Esophagus squamous epithelium (tissue), 4 donors: ENCODE measurements around the gene CAMK2D.

Experiments
- POLR2A ChIP-seq, 4 donors: fragments of 450-650 bp; IDR thresholded peaks; one replicate each; pipeline ENCODE4 v1.6.1; 2017; ENCODE audit warnings: antibody characterized with exemption in 4 of 4, mild to moderate bottlenecking in 4 of 4, moderate library complexity in 3 of 4
- TF ChIP-seq, protein P1 (sequence below), 6 experiments: fragments of 450-650 bp in 4 of 6; fragments of 200-600 bp in 2 of 6; sonication (generic) in 2 of 6; IDR thresholded peaks; one replicate each; pipeline ENCODE4 v1.5.1; 2016 to 2019; ENCODE audit warnings: antibody characterized with exemption in 6 of 6, mild to moderate bottlenecking in 4 of 6, moderate library complexity in 4 of 6

DNA sequence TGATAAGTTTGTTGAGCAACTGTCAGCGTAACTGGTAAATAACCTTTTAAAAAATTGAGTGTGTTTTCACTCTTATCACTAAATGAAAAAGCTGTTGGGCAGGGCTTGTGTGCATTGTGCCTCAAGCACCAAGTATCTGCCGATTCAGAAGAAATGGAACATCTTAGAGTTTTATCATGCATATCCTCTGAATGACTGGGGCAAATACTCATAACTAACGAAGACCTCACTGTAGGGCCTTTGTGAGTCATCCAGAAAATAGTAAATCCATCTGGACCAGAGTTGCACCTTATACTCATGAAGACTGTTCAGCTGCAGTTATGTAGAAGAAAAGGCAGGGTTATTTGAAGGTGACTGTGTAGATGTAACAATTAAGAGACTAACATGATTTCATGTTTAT, 222.1 kb downstream of the CAMK2D start:
- TF ChIP-seq POLR2A (IDR thresholded peaks at IDR 0.05): no peak
- TF ChIP-seq, protein P1, sequence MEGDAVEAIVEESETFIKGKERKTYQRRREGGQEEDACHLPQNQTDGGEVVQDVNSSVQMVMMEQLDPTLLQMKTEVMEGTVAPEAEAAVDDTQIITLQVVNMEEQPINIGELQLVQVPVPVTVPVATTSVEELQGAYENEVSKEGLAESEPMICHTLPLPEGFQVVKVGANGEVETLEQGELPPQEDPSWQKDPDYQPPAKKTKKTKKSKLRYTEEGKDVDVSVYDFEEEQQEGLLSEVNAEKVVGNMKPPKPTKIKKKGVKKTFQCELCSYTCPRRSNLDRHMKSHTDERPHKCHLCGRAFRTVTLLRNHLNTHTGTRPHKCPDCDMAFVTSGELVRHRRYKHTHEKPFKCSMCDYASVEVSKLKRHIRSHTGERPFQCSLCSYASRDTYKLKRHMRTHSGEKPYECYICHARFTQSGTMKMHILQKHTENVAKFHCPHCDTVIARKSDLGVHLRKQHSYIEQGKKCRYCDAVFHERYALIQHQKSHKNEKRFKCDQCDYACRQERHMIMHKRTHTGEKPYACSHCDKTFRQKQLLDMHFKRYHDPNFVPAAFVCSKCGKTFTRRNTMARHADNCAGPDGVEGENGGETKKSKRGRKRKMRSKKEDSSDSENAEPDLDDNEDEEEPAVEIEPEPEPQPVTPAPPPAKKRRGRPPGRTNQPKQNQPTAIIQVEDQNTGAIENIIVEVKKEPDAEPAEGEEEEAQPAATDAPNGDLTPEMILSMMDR (IDR thresholded peaks at IDR 0.05): no peak
